IPS-NIHi7 (cell line): Measurements from ENCODE around the gene ARHGEF1.
A peak's percentile ranks its signal among the peaks of the same experiment; 100 is the strongest.

ENCODE experiments used
- DNase-seq: peaks from one replicate; pipeline ENCODE4 v3.0.0; 2012; ENCODE audit warnings: mixed read lengths; ENCODE audit errors: extremely low spot score

The ARHGEF1 gene

DNA sequence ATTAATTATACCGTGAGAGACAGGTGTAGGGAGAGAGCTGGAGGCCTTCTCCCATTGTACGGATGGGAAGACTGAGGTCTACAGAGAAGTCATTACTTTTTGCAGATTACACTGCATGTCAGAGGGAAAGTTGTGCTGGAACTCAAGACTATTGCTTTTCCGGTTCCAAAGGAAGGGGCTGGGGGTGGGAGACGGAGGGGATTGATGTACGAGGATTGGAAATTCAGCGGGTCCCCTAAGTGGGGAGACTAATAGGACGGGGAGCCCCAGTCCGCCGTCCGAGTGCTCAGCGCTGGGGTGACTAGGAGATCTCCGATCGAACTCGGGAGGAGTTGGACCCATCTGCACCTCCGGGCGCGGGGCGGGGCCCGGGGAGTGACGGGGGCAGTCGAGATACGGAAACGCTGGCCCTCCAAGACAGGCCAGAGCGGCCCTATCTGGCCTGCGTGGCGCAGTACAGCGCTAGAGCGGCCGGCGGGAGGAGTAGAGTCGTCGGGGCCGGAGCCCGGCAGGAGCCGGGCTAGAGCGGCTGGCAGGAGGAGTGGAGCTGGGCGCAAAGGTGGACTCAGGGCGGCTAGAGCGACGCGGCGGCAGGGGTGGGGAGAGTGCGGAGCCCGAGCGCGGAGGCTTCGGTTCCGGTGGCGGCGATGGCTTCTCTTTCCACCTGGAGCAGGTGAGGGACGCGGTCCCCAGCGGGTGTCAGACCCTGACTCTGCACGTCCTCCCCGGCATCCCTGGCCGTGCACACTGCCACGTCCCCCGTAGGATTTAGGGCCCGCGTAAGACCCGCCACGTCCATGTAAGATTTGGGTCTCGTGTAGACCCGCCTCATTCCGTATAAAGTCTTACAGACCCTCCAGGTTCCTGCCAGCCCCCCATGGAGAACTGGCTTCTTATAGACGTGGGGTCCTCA is 1.1 kb downstream of the ARHGEF1 start:
- peak; percentile 98 for DNase-seq

DNA sequence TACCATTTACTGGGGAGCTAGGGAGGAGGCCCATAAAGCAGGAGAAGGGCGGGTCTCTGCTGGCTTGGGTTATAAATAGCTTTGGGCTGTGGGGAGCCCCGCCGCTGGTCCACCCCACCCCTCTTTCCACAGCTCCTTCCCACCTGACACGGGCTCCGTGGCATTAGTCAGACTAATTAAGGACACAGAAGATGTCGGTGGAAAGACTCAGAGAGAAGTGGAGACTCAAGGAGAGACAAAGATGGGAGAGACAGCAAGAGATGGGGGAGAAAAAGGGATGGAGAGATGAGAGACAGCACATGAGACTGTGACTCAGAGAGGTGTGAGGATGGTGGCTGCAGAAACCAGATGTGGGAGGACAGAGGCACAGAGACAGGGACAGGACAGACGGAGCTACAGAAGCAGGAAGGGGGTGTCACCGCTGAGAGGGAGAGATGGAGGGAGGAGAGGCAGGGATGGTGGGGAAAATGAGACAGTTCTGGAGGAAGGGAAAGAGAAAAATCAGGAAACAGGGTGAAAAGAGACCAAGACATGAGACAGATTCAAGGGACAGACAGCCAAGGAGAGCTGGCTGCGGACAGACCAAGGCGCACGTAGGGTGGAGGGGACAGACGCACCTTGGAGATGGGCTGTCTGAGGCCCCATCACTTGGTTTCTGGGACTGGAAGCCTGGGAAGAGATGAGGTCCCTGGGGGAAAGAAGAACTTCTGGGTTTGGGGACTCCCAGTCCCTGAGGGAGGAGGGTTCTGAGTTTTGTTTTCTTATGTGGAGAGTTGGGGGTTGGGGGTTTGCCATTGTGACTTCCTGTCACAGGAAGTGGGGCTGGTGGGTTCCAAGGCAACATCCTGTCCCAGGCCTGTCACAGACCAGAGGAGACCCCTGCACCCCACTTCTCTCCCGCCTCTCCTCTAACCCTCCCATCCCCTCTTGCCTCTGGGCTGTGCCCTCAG is 4.1 kb downstream of the ARHGEF1 start:
- no peak for DNase-seq

DNA sequence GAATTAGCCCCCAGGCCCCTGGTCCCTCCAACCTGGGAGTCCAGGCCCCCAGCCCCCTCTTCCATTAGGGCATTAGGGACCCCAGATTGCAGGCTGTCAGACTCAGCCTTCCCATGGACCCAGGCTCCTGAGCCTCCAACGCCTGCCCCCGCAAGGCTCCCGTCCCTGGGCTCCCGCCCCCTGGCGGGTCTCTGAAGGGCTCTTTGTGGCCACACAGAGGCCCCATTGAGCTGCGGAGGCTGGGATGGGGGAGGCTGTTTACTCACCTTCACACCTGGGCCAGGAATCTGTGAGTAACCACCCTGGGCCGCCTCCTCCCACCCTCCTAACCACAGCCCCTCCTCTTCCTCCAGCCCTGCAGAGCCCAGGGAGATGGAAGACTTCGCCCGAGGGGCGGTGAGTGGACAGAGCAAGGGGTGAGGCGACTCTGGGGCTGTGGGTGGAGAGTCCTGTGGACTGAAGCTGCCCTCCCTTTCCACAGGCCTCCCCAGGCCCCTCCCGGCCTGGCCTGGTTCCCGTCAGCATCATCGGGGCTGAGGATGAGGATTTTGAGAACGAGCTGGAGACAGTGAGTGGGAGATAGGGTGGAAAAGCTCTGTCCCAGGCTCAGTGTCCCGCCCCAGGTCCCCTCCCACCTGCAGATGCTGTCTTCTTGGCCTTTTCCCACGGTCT is 4.9 kb downstream of the ARHGEF1 start:
- peak; percentile 86 for DNase-seq

DNA sequence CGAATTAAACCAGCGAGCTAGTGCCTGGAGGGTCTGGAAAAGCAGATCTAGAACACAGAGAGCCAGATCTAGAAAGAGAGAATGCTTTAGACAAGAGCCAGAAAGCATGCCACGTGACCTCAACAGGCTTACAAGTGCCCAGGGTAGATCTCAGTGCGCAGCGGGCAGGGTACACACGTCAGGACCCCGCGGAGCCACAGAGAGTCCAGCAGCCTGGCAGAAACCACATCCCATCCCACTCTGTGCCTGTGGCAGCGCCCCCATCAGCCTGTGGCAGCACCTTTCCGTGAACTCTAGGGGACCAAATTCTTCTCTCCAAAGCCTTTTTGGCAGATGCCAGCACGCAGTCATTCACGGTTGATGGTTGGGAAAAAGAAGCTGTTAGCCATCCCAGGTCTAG is 5.9 kb downstream of the ARHGEF1 start:
- DNase-seq: no peak

DNA sequence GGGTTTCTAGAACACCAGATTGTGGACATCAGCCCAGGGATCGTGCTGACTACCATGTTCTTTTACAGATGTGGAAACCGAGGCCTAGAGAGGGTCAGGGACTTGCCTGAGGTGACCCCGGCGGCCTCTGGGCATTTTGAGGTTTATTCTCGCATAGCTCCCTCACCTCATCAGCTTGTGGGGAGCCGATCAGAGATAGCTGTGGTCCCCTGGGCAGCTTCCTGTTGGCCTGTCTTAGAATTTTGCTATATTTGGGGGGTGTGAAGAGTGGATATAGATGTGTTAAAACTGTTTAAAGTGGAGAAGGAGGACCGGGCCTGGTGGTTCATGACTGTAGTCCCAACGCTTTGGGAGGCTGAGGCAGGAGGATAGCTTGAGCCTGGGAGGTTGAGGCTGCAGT is 6.9 kb downstream of the ARHGEF1 start:
- DNase-seq: no peak

DNA sequence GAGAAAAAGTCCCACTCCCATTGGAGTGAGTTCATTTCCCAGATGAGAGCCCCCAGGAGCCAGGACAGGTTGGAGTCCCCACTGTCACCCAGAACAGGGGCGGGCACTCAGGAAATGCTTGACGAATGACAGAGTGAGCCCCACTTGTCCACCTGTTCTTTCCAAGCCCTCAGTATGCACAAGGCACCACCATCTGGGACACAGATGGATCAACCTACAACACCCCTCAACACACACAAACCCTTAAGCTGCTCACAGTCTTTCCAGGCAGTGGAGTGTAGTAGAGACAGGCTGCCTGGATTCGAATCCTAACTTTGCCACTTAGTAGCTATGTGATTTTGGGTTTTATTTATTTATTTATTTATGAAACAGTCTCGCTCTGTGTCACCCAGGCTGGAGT is 8.0 kb downstream of the ARHGEF1 start:
- no peak for DNase-seq

DNA sequence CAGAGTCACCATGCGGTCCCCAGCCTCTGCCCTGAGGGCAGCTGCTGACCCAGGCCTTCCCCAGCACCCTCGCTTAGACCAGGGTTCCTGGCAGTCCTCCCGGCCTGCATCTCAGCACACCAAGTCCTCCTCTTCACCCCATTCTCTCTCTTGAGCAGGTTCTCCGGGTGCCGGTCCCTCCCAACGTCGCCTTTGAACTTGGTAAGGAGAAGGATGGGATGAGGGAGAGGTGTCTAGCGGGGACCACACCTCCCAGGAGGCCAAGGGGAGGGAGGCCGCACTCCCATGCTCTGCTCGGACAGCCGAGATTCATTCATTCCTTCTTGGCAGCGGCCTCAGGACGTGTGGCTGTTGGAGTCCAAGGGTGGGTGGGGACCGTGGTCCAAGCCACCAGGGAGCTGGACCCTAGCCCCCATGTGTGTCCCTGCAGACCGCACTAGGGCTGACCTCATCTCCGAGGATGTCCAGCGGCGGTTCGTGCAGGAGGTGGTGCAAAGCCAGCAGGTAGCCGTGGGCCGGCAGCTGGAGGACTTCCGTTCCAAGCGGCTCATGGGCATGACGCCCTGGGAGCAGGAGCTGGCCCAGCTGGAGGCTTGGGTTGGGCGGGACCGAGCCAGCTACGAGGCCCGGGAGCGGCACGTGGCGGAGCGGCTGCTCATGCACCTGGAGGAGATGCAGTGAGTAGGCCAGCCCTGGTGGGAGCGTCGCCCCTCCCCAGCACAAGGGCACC is 9.4 kb downstream of the ARHGEF1 start:
- no peak for DNase-seq

DNA sequence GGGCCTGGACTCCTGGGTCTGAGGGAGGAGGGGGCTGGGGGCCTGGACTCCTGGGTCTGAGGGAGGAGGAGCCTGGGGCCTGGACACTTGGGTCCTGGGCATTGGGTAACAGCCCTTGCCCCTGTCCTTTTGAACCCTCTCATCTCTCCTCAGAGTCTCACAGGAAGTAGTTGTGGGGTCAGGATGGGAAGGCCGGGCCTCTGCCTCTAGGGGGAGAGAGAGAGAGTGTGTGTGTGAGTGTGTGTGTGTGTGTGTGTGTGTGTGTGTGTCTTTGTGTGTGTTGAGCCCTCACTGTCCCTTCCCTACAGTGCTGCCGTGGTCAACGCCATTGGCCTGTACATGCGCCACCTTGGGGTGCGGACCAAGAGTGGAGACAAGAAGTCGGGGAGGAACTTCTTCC is 10.9 kb downstream of the ARHGEF1 start:
- no peak for DNase-seq

DNA sequence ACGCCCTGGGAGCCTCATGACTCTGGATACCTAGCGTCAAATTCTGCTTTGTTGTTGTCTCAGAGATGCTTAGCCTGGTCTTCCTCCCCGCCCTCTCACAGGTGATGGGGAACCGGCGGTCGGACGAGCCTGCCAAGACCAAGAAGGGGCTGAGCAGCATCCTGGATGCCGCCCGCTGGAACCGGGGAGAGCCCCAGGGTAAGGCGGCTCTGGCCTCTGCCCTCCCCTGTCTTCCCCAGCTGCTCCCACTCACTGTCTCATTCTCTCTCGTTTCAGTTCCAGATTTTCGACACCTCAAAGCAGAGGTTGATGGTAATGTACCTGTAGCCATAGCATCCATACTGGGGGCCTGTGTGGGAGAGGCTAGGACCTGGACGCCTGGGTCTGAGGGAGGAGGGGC is 11.4 kb downstream of the ARHGEF1 start:
- no peak for DNase-seq

DNA sequence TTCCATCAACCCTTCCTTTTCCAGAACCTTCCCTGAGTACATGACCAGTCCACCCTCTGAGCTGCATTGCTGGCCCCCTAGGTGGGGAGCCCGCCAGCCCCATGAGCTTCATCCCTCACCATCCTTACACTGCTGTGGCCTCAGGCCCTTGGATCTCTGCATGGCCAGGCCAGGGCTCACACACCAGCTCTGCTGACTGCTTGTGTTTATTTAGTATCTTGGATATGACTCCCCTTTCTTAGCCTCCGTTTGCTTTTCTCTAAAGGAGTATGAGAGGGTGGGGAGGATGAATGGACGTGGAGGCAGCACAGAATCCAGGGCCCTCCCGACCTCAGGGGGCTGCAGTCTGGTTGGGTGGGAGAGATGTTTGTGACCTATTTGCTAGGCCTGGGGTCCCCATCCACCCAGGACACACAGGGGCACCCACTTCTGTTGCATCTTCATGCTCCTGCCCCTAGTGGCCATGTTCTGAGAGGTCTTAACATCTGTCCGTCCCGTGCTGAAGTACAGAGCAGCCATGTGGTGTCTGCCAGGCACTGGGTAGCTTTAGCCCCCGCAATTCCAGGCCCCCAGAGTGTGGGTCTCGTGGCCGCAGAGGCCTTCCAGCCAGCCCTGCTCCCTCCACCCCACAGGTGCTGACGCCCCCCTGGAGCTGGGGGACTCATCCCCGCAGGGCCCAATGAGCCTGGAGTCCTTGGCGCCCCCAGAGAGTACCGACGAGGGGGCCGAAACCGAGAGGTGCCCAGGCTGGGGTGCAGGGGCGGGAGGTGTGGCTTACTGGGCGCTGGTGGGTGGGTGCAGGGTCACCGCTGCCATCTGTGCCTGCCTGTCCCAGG is 13.0 kb downstream of the ARHGEF1 start:
- DNase-seq: no peak

DNA sequence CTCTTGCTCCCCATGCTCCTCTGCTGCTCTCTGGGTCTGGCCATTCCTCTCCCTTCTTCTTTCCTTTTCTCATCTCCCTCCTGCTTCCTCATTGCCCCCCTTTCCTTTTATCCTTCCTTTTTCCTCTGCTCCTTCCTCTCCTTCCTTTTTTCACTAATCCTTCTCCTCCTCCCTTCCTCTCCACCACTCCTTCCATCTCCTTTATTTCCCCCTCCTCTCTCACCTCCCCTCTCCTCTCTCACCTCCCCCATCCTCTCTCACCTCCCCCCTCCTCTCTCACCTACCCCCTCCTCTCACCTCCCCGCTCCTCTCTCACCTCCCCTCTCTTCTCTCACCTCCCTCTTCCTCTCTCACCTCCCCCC is 13.6 kb downstream of the ARHGEF1 start:
- no peak for DNase-seq

DNA sequence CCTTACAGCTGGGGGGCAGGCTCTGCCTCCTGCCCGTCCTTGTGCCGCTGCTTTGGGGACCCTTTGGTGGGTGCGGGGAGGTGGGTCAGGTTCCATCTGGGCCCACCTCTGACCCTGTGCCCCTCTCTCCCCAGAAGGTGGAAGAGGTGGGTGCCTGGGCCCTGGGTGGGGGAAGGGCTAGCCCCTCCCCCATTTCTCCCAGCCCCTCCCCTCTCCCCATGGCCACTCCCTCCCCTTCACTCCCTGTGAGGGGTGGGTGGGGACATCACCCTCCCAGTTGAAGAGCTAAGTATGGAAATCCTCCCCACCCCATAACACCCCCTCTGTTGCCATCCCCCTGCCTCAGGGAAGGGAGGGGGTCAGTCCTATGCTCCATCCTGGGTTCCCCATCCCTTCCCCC is 14.2 kb downstream of the ARHGEF1 start:
- no peak for DNase-seq

DNA sequence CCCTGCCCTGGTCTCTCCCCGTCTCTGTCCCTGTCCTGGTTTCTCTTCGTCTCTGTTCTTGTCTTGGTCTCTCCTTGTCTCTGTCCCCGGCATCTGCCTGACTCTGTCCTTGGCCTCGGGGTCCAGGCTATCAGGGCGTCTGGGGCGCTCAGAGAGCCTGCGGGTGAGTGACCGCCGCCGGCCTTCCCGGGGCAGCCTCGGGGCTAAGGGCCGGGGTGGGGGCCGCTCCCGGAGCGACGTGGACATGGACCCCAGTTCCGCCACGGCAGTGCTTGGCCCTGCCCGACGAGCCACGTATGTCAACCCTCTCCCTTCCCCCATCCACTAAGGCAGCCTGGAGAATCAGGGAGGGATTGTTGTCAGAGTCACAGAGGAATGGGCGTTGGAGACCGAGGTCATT is 14.8 kb downstream of the ARHGEF1 start:
- DNase-seq: no peak

DNA sequence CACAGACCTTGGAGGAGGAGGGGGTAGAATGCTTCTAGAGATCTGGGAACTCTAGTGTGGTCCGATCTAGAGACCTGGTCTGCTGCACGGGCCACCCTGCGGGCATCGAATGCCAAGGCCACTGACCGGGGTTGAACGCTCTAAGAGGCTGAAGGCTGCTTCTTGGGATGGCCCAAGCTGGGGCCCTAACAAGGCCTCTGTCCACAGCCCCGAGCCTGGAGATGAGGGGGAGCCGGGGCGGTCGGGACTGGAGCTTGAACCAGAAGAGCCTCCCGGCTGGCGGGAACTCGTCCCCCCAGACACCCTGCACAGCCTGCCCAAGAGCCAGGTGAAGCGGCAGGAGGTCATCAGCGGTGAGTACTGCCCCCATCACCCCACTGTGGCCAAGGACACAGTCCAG is 15.3 kb downstream of the ARHGEF1 start:
- no peak for DNase-seq

DNA sequence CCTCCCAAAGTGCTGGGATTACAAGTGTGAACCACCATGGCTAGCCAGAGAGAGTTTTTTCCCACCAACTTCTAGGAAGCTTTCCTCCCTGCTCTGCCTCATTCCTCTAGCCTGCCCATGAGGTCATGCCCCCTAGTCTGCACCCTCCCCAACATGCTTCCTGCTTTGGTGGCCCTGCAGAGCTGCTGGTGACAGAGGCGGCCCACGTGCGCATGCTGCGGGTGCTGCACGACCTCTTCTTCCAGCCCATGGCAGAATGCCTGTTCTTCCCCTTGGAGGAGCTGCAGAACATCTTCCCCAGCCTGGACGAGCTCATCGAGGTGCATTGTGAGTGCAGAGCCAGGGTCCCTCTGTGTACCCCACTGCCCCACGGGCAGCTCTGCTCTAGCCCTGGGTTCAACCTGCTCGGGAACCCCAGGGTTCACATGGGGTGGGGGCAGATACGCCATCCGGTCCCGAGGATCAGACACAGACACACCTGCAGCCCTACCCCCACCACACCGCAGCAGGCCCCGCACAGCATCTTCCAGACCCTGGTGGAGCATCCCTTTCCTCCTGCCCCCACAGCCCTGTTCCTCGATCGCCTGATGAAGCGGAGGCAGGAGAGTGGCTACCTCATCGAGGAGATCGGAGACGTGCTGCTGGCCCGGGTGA is 18.9 kb downstream of the ARHGEF1 start:
- DNase-seq: no peak

DNA sequence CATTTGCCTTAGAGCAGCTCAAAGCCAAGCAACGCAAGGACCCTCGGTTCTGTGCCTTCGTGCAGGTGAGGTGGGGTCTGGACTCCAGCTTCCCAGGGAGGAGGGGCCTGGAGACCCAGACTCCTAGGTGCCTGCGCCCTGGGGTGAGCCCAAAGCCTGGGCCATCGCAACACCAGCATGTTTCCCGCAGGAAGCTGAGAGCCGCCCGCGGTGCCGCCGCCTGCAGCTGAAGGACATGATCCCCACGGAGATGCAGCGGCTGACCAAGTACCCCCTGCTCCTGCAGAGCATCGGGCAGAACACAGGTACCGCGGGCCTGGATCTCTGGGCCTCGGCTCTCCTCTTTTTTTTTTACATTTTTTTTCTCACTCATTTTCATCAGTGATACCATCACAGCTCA is 19.6 kb downstream of the ARHGEF1 start:
- no peak for DNase-seq

DNA sequence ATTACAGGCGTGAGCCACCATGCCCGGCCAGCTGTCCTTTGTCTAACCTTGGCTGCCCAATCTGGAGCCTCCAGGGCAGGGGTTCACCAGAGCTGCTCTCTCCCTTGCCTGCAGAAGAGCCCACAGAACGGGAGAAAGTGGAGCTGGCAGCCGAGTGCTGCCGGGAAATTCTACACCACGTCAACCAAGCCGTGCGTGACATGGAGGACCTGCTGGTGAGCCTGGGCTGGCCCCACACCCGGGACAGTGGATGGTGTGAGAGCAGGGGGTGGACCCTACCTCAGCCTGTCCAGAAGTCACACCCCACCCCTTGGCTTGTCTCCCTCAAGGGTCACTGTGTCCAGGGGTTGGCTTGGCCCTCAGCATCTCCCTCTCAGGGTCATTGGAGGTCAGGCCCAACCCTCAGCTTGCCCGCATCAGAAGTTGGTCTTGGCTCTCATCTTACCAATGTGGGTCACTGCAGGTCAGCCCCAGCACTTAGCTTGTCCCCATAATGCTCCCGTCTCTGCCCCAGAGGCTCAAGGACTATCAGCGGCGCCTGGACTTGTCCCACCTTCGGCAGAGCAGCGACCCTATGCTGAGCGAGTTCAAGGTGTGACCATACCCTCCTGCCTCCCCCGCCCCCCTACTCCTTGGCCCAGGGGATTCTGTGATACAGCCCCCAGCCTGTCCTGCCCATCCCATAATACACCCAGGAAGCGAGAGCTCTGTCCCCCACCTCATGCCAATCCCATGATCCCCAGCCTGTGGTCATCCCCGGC is 20.4 kb downstream of the ARHGEF1 start:
- DNase-seq: no peak

DNA sequence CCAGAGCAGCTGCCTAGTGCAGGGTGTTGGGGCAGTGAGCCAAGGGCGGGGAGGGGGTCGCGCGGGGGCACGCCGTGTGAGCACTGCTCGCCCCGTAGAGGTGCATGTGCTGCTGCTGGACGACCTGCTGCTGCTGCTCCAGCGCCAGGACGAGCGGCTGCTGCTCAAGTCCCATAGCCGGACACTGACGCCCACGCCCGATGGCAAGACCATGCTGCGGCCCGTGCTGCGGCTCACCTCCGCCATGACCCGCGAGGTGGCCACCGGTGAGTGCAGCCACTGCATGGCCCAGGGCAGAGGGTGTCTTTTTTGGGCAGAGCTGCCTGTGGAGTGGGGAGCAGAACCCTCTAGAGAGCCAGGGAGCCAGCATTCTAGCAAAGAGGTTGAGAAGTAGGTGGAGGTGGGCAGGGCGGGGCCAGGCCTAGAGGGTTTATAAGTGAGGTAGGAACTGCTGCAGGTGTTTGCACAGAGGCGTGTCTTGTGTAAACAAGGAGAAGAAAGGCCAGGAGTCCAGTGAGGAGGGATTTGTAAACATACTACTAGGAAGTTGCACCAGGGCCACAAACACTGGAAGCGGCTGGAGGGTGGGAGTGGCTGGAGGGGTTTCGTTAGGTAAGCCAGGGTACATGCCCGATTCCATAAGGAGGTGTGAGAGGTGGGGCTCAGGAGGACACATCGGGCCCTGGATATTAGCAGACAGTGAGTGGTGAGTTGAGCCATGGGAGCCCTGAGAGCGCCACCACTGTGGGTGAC is 21.3 kb downstream of the ARHGEF1 start:
- no peak for DNase-seq
